Panc1 (cell line): Measurements from ENCODE around the gene SLC9A9.

ENCODE experiments used
- POLR2AphosphoS5 ChIP-seq: IDR thresholded peaks from 2 replicates; pipeline ENCODE4 v1.6.1; 2012; ENCODE audit warnings: mild to moderate bottlenecking, low read depth, low read length, moderate library complexity
- SIN3A ChIP-seq: IDR thresholded peaks from 2 replicates; pipeline ENCODE4 v1.6.1; 2012; ENCODE audit warnings: low read depth, mild to moderate bottlenecking, low read length, moderate library complexity, borderline replicate concordance; ENCODE audit not compliant: insufficient read depth
- TF ChIP-seq, protein P1 (sequence below): fragments of 450-650 bp; IDR thresholded peaks from 2 replicates; pipeline ENCODE4 v1.5.1; 2017; ENCODE audit warnings: mild to moderate bottlenecking
- TF ChIP-seq, protein P2 (sequence below), 2 experiments: IDR thresholded peaks; 2 replicates each; pipeline ENCODE4 v1.6.1; 2011 to 2012; ENCODE audit warnings: low read depth in 2 of 2, control low read depth in 1 of 2, low read length in 1 of 2, mild to moderate bottlenecking in 1 of 2, moderate library complexity in 1 of 2; ENCODE audit not compliant: insufficient read depth in 1 of 2

DNA sequence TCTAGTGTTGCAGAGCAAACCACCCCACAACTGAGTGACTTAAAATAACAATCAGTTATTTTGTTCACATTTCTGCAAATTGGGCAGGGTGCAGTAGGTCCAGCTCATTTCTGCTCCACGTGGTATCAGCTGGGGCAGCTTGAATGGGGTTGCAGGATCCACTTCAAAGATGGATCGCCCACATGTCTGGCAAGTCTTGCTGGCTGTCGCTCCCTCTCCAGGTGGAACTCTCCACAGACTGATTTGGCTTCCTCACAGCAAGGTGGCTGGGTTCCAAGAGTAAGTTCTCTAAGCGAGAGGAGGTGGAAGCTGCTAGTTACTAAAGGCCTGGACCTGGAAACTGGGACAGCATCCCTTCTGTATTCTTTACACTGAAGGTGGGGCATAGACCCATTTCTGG lies 213.3 kb downstream of the SLC9A9 start:
- TF ChIP-seq, protein P1, sequence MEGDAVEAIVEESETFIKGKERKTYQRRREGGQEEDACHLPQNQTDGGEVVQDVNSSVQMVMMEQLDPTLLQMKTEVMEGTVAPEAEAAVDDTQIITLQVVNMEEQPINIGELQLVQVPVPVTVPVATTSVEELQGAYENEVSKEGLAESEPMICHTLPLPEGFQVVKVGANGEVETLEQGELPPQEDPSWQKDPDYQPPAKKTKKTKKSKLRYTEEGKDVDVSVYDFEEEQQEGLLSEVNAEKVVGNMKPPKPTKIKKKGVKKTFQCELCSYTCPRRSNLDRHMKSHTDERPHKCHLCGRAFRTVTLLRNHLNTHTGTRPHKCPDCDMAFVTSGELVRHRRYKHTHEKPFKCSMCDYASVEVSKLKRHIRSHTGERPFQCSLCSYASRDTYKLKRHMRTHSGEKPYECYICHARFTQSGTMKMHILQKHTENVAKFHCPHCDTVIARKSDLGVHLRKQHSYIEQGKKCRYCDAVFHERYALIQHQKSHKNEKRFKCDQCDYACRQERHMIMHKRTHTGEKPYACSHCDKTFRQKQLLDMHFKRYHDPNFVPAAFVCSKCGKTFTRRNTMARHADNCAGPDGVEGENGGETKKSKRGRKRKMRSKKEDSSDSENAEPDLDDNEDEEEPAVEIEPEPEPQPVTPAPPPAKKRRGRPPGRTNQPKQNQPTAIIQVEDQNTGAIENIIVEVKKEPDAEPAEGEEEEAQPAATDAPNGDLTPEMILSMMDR, result no peak
- TF ChIP-seq POLR2AphosphoS5, result no peak
- no peak for TF ChIP-seq SIN3A
- TF ChIP-seq, protein P2, sequence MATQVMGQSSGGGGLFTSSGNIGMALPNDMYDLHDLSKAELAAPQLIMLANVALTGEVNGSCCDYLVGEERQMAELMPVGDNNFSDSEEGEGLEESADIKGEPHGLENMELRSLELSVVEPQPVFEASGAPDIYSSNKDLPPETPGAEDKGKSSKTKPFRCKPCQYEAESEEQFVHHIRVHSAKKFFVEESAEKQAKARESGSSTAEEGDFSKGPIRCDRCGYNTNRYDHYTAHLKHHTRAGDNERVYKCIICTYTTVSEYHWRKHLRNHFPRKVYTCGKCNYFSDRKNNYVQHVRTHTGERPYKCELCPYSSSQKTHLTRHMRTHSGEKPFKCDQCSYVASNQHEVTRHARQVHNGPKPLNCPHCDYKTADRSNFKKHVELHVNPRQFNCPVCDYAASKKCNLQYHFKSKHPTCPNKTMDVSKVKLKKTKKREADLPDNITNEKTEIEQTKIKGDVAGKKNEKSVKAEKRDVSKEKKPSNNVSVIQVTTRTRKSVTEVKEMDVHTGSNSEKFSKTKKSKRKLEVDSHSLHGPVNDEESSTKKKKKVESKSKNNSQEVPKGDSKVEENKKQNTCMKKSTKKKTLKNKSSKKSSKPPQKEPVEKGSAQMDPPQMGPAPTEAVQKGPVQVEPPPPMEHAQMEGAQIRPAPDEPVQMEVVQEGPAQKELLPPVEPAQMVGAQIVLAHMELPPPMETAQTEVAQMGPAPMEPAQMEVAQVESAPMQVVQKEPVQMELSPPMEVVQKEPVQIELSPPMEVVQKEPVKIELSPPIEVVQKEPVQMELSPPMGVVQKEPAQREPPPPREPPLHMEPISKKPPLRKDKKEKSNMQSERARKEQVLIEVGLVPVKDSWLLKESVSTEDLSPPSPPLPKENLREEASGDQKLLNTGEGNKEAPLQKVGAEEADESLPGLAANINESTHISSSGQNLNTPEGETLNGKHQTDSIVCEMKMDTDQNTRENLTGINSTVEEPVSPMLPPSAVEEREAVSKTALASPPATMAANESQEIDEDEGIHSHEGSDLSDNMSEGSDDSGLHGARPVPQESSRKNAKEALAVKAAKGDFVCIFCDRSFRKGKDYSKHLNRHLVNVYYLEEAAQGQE (IDR thresholded peaks at IDR 0.05; ENCODE audit: insufficient read depth in 1 of 2, low read depth in 2 of 2, low read length in 1 of 2), result no peak
